HUES64 (cell line): Measurements from ENCODE around the gene CENPB.

Experiments used
- H3K27ac ChIP-seq: 2 replicates; pipeline ENCODE4 v1.7.0; 2013; ENCODE audit warnings: low read depth, low read length, inconsistent platforms
- H3K27me3 ChIP-seq: 2 replicates; pipeline ENCODE4 v1.6.1; 2013; ENCODE audit warnings: mild to moderate bottlenecking, low read length; ENCODE audit not compliant: insufficient read depth
- H3K36me3 ChIP-seq: 2 replicates; pipeline ENCODE4 v1.6.1; 2013; ENCODE audit warnings: mild to moderate bottlenecking, low read length; ENCODE audit not compliant: insufficient read depth
- H3K4me1 ChIP-seq: 2 replicates; pipeline ENCODE4 v1.6.1; 2013; ENCODE audit warnings: mild to moderate bottlenecking, low read length, moderate library complexity; ENCODE audit not compliant: insufficient read depth
- H3K4me3 ChIP-seq: 2 replicates; pipeline ENCODE4 v1.5.1; 2013; ENCODE audit warnings: mild to moderate bottlenecking, low read length, moderate library complexity
- H3K9ac ChIP-seq: 2 replicates; pipeline ENCODE4 v1.6.1; 2013; ENCODE audit warnings: mild to moderate bottlenecking, low read depth, low read length
- H3K9me3 ChIP-seq: 2 replicates; pipeline ENCODE4 v1.6.1; 2013; ENCODE audit warnings: low read depth, low read length; ENCODE audit not compliant: insufficient read depth
- WGBS: fragments of 150-250, 120-280 bp; methylation state at CpG from one replicate; pipeline ENCODE4 v1.1.7; 2013; ENCODE audit warnings: missing lambda C conversion rate; 5-methylcytosine and 5-hydroxymethylcytosine counted together

Gene CENPB

GRCh38 chr20:3744806-3745685 is 41.5 kb downstream of the CENPB start:
- WGBS = 29% methylated on average over 45 of the region's 45 CpGs
- Histone ChIP-seq H3K27me3 (peaks cover 27% of the 10 kb centered on the region), H3K4me3 (peak overlapping the region; percentile 70), H3K27ac (no peak overlapping the region), H3K9me3 (no peaks in the 10 kb centered on the region), H3K9ac (peak overlapping the region; percentile 48; the same call in 1 of the 2 replicates), H3K36me3 (no peaks in the 10 kb centered on the region), H3K4me1 (peaks cover 1% of the 10 kb centered on the region; the same call in 1 of the 2 replicates)

- Histone ChIP-seq H3K9ac (no peak overlapping the region), H3K27ac (no peak overlapping the region), H3K9me3 (no peaks in the 10 kb centered on the region), H3K4me3 (no peak overlapping the region), H3K36me3 (no peaks in the 10 kb centered on the region), H3K27me3 (peaks cover 16% of the 10 kb centered on the region), H3K4me1 (peaks cover 10% of the 10 kb centered on the region)
- 88% methylated on average over 1 of the region's 1 CpG for WGBS
Measured at GRCh38 chr20:3744037-3744436, 42.5 kb downstream of the CENPB start.

- peaks cover 10% of the 10 kb centered on the region for H3K4me1 ChIP-seq
- no peaks in the 10 kb centered on the region for H3K9me3 ChIP-seq
- no peak overlapping the region for H3K27ac ChIP-seq
- H3K9ac ChIP-seq = no peak overlapping the region
- no peaks in the 10 kb centered on the region for H3K36me3 ChIP-seq
- 85% methylated on average over 2 of the region's 2 CpGs for WGBS
- H3K4me3 ChIP-seq = no peak overlapping the region
- H3K27me3 ChIP-seq = peaks cover 9% of the 10 kb centered on the region; the same call in 1 of the 2 replicates
Measured at GRCh38 chr20:3743251-3743650, 43.3 kb downstream of the CENPB start.

- Histone ChIP-seq H3K9me3 (no peaks in the 10 kb centered on the region), H3K4me3 (no peak overlapping the region), H3K9ac (no peak overlapping the region), H3K27me3 (peaks cover 4% of the 10 kb centered on the region; the same call in 1 of the 2 replicates), H3K27ac (no peak overlapping the region), H3K36me3 (no peaks in the 10 kb centered on the region), H3K4me1 (peaks cover 10% of the 10 kb centered on the region)
- WGBS = 65% methylated on average over 7 of the region's 7 CpGs
Measured at GRCh38 chr20:3741836-3742458, 44.6 kb downstream of the CENPB start.

GRCh38 chr20:3740615-3741301 is 45.8 kb downstream of the CENPB start:
- H3K27ac ChIP-seq = no peak overlapping the region

GRCh38 chr20:3739926-3740451 is 46.6 kb downstream of the CENPB start:
- Histone ChIP-seq H3K9ac (no peak overlapping the region), H3K27ac (no peak overlapping the region), H3K4me3 (no peak overlapping the region), H3K9me3 (no peaks in the 10 kb centered on the region), H3K36me3 (no peaks in the 10 kb centered on the region), H3K27me3 (peaks cover 4% of the 10 kb centered on the region; the same call in 1 of the 2 replicates), H3K4me1 (peaks cover 10% of the 10 kb centered on the region)
- WGBS = 81% methylated on average over 7 of the region's 7 CpGs

More at GRCh38 chr20:3740615-3741301, 45.8 kb downstream of the CENPB start:
- H3K36me3 ChIP-seq = no peaks in the 10 kb centered on the region
- no peak overlapping the region for H3K9ac ChIP-seq
- H3K4me1 ChIP-seq = peaks cover 10% of the 10 kb centered on the region
- 92% methylated on average over 15 of the region's 15 CpGs for WGBS
- no peak overlapping the region for H3K4me3 ChIP-seq
- H3K27me3 ChIP-seq = peaks cover 4% of the 10 kb centered on the region; the same call in 1 of the 2 replicates
- no peaks in the 10 kb centered on the region for H3K9me3 ChIP-seq

GRCh38 chr20:3739054-3739925 is 47.2 kb downstream of the CENPB start:
- peaks cover 10% of the 10 kb centered on the region; the same call in 1 of the 2 replicates for H3K4me1 ChIP-seq

GRCh38 chr20:3738111-3739053 is 48.2 kb downstream of the CENPB start:
- Histone ChIP-seq H3K4me3 (no peak overlapping the region), H3K27me3 (peaks cover 5% of the 10 kb centered on the region), H3K36me3 (no peaks in the 10 kb centered on the region), H3K9me3 (no peaks in the 10 kb centered on the region), H3K9ac (no peak overlapping the region), H3K4me1 (peaks cover 10% of the 10 kb centered on the region; the same call in 1 of the 2 replicates), H3K27ac (no peak overlapping the region)
- WGBS = 89% methylated on average over 10 of the region's 11 CpGs

More at GRCh38 chr20:3739054-3739925, 47.2 kb downstream of the CENPB start:
- no peak overlapping the region for H3K4me3 ChIP-seq
- 74% methylated on average over 19 of the region's 19 CpGs for WGBS
- peaks cover under 1% of the 10 kb centered on the region for H3K27me3 ChIP-seq
- H3K27ac ChIP-seq = no peak overlapping the region
- no peak overlapping the region for H3K9ac ChIP-seq
- no peaks in the 10 kb centered on the region for H3K36me3 ChIP-seq
- H3K9me3 ChIP-seq = no peaks in the 10 kb centered on the region

GRCh38 chr20:3735768-3736167 is 50.8 kb downstream of the CENPB start:
- Histone ChIP-seq H3K27ac (no peak overlapping the region), H3K4me3 (no peak overlapping the region), H3K9ac (no peak overlapping the region), H3K36me3 (no peaks in the 10 kb centered on the region), H3K9me3 (no peaks in the 10 kb centered on the region), H3K4me1 (peaks cover 10% of the 10 kb centered on the region), H3K27me3 (peaks cover 28% of the 10 kb centered on the region)
- 92% methylated on average over 4 of the region's 4 CpGs for WGBS
